Measurements from ENCODE around the gene RCSD1.

The RCSD1 gene

GRCh38 chr1:167656657-167657056, 26.6 kb downstream of the RCSD1 start:
- TF ChIP-seq CTCF (IDR thresholded peaks at IDR 0.05; ENCODE audit: control insufficient read depth, extremely low read depth, insufficient read depth): no peak
- H3K4me3 ChIP-seq (ENCODE audit: low read depth, low read length): no peak overlapping the region
- DNase-seq (ENCODE audit: low read depth): no peak

- no peak for DNase-seq (ENCODE audit: low read depth)
- no peak for TF ChIP-seq CTCF (IDR thresholded peaks at IDR 0.05; ENCODE audit: control insufficient read depth, extremely low read depth, insufficient read depth)
- no peak overlapping the region for H3K4me3 ChIP-seq (ENCODE audit: low read depth, low read length)
Measured at GRCh38 chr1:167658574-167659328, 28.7 kb downstream of the RCSD1 start.

GRCh38 chr1:167659450-167659849, 29.4 kb downstream of the RCSD1 start:
- no peak overlapping the region for H3K4me3 ChIP-seq (ENCODE audit: low read depth, low read length)
- DNase-seq (ENCODE audit: low read depth): no peak
- no peak for TF ChIP-seq CTCF (IDR thresholded peaks at IDR 0.05; ENCODE audit: control insufficient read depth, extremely low read depth, insufficient read depth)

GRCh38 chr1:167659881-167660280, 29.8 kb downstream of the RCSD1 start:
- TF ChIP-seq CTCF (IDR thresholded peaks at IDR 0.05; ENCODE audit: control insufficient read depth, extremely low read depth, insufficient read depth): no peak

GRCh38 chr1:167661527-167662426, 31.7 kb downstream of the RCSD1 start:
- H3K4me3 ChIP-seq (ENCODE audit: low read depth, low read length): no peak overlapping the region
- no peak for TF ChIP-seq CTCF (IDR thresholded peaks at IDR 0.05; ENCODE audit: control insufficient read depth, extremely low read depth, insufficient read depth)
- DNase-seq (ENCODE audit: low read depth): peak; percentile 37

More at GRCh38 chr1:167659881-167660280, 29.8 kb downstream of the RCSD1 start:
- H3K4me3 ChIP-seq (ENCODE audit: low read depth, low read length): no peak overlapping the region
- DNase-seq (ENCODE audit: low read depth): no peak

GRCh38 chr1:167663002-167663772, 33.2 kb downstream of the RCSD1 start:
- no peak for TF ChIP-seq CTCF (IDR thresholded peaks at IDR 0.05; ENCODE audit: control insufficient read depth, extremely low read depth, insufficient read depth)
- H3K4me3 ChIP-seq (ENCODE audit: low read depth, low read length): no peak overlapping the region
- no peak for DNase-seq (ENCODE audit: low read depth)

All from LNCaP clone FGC (cell line).